IPS DF 6.9 (cell line): ENCODE data around the gene TKT.

ENCODE experiments used
- DNase-seq: peaks from one replicate; pipeline ENCODE4 v3.0.0-alpha.2; 2013; ENCODE audit warnings: low read depth, low spot score
- H3K27ac ChIP-seq: one replicate; pipeline ENCODE4 v1.5.1; 2013; ENCODE audit warnings: low read length, control low read depth
- H3K27me3 ChIP-seq: 2 replicates; pipeline ENCODE4 v1.6.1; 2013; ENCODE audit warnings: mild to moderate bottlenecking, low read length; ENCODE audit not compliant: control insufficient read depth, insufficient read depth
- H3K36me3 ChIP-seq: 2 replicates; pipeline ENCODE4 v1.6.1; 2013; ENCODE audit warnings: low read length; ENCODE audit not compliant: control insufficient read depth, insufficient read depth
- H3K4me1 ChIP-seq: 2 replicates; pipeline ENCODE4 v1.6.1; 2013; ENCODE audit warnings: low read length; ENCODE audit not compliant: control insufficient read depth, insufficient read depth
- H3K4me3 ChIP-seq: 2 replicates; pipeline ENCODE4 v1.5.1; 2013; ENCODE audit warnings: mild to moderate bottlenecking, low read length
- H3K9me3 ChIP-seq: 2 replicates; pipeline ENCODE4 v1.6.1; 2013; ENCODE audit warnings: low read length, inconsistent platforms; ENCODE audit not compliant: control insufficient read depth, insufficient read depth
- WGBS: extraction: QIAGEN DNeasy Blood & Tissue Kit; methylation state at CpG from one replicate; pipeline ENCODE4 v1.1.7; 2013; ENCODE audit warnings: mixed read lengths, missing lambda C conversion rate; ENCODE audit not compliant: insufficient read length, insufficient coverage; 5-methylcytosine and 5-hydroxymethylcytosine counted together

TKT gene

DNA sequence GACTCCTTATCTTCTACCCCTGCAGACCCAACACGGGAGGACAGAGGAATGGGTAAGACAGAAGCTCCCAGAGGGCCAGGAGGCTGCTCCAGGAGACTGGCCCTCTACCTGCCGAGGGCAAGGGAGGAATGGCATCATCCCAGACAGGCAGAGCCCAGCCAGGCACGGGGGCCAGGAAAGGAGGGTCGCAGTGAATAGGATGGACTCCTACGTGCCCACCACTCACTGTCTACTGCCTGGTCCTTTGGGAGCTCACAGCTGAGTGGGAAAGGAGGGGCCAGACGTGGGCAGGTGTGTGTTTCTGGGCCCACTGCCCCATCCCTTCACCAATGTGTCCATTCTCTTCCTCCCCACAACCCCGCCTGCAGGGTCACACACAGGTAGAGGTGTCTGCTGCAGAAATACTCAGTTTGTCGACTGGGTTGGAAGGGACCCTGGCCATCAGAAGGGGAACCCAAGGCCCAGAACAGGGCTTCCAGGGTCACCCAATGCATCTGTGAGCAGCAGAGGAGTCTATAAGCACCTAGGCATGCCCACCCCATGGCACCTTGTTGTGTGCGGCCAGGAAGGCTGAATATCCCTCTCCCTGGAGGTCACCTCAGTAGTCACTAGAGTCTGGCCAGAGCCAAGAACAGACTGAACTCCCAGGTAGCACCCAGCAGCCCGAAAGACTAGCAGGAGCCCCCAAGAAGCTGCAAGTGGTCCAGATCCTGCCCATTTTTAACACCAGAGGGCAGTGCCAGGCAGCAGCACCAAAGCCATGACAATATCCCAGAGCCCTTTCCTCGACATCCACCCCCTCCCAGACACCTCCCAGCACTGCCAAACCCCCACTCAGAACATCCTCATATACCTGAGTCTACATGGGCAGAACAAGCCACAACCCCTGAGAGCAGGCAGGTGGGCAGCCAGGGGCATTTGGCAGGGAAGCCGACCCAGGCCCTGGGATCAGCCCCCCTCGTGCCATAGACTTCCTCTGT lies 24.0 kb downstream of the TKT start:
- Histone ChIP-seq H3K27me3 (no peaks in the 10 kb centered on the region), H3K9me3 (no peaks in the 10 kb centered on the region), H3K36me3 (peaks cover 82% of the 10 kb centered on the region), H3K4me1 (no peaks in the 10 kb centered on the region), H3K4me3 (no peak overlapping the region), H3K27ac (no peak overlapping the region)
- DNase-seq = no peak
- no CpG with 5 or more reads among the region's 13 CpGs for WGBS

DNA sequence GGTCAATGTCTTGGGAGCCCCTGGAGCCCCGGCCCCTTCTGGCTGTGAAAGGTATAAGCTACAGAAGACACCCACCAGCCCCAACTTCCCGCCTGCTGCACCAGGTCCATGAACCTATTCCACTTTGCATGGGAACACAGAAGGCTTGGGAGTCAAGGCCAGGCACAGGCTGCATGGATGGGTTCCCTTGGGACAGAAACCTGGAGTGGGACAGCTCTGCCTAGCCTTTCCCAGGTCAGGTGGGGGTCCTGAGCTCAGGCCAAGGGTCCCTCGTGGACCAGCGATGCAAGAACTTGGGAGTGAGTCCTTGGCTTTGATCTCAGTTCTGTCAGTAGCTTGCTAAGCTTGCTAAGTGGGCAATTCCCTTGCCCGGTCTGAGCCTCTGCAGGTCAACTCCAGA lies 25.0 kb downstream of the TKT start:
- no CpG with 5 or more reads among the region's 5 CpGs for WGBS
- peaks cover 81% of the 10 kb centered on the region for H3K36me3 ChIP-seq
- no peak overlapping the region for H3K27ac ChIP-seq
- no peaks in the 10 kb centered on the region for H3K27me3 ChIP-seq
- H3K9me3 ChIP-seq = no peaks in the 10 kb centered on the region
- DNase-seq = no peak
- H3K4me3 ChIP-seq = no peak overlapping the region
- no peaks in the 10 kb centered on the region for H3K4me1 ChIP-seq

DNA sequence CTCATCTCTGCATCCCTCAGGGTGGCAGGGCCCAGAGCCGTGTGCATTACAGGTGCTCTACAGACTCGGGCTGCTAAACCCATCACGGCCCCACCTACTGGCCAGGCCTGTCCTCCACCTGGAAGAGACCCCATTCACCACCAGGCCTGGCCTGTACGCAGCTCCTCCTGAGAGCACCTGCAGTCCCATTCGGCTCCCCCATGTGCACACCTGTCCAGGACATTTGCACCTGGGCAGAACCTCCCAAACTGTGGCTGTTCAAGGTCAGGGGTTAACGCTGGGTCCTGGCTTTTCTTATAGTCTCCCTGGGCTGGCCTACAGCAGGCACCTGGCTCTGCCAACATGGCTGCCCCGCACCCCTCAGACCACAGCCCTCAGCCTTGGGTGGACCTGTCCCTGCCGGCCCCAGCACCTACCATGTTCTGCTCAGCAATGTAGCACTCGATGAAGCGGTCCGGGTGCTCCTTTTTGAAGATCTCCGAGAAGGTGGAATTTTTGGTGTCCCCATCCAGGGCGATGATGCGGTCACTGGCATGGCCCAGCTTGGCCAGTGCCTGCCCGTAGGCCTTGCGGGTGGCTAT lies 25.7 kb downstream of the TKT start:
- no CpG with 5 or more reads among the region's 16 CpGs for WGBS
- H3K9me3 ChIP-seq = no peaks in the 10 kb centered on the region
- H3K27ac ChIP-seq = no peak overlapping the region
- H3K36me3 ChIP-seq = peaks cover 84% of the 10 kb centered on the region
- H3K4me3 ChIP-seq = no peak overlapping the region
- no peak for DNase-seq
- no peaks in the 10 kb centered on the region for H3K4me1 ChIP-seq
- no peaks in the 10 kb centered on the region for H3K27me3 ChIP-seq

DNA sequence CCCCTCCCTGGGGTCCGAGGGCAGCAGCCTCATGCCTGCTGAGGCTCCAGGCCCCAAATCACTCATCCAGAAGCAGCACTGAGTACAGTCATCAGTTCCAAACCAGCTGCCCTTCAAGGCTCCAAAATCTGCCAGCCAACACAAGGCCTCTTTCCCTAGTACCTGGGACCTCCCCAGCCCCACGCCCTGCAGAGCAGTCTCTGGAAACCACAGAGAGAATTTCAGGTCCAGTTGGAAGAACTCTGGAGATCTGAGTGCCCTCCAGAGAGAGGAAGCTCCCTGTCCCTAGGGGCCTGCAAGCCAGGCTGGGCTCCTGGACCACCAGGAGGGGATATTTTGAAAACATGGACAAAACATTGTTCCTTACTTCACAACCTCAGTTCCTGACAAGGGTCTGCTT lies 26.2 kb downstream of the TKT start:
- no peak overlapping the region for H3K4me3 ChIP-seq
- no CpG with 5 or more reads among the region's 2 CpGs for WGBS
- H3K4me1 ChIP-seq = no peaks in the 10 kb centered on the region
- H3K36me3 ChIP-seq = peaks cover 86% of the 10 kb centered on the region
- no peak for DNase-seq
- H3K27me3 ChIP-seq = no peaks in the 10 kb centered on the region
- no peaks in the 10 kb centered on the region for H3K9me3 ChIP-seq
- no peak overlapping the region for H3K27ac ChIP-seq

DNA sequence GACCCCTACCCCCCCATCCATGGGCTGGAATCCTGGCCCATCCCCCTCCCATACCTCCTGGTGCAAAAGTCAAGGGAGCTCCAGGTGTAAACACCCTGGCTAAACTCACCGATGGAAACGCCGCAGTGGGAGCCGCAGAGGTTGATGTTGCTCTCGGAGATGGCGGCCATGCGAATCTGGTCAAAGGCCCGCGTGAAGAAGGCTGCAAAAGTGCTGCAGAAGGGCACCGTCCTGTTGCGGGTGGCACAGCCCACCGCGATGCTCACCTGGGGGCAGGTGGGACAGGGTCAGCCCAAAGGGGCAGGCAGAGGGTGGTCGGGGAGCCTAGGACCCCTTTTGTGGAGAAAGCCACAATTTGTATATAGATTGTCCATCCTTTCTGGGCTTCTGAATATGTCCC lies 26.7 kb downstream of the TKT start:
- no peak overlapping the region for H3K4me3 ChIP-seq
- H3K36me3 ChIP-seq = peaks cover 87% of the 10 kb centered on the region
- no CpG with 5 or more reads among the region's 14 CpGs for WGBS
- H3K4me1 ChIP-seq = no peaks in the 10 kb centered on the region
- no peaks in the 10 kb centered on the region for H3K9me3 ChIP-seq
- DNase-seq = no peak
- no peaks in the 10 kb centered on the region for H3K27me3 ChIP-seq
- H3K27ac ChIP-seq = no peak overlapping the region

DNA sequence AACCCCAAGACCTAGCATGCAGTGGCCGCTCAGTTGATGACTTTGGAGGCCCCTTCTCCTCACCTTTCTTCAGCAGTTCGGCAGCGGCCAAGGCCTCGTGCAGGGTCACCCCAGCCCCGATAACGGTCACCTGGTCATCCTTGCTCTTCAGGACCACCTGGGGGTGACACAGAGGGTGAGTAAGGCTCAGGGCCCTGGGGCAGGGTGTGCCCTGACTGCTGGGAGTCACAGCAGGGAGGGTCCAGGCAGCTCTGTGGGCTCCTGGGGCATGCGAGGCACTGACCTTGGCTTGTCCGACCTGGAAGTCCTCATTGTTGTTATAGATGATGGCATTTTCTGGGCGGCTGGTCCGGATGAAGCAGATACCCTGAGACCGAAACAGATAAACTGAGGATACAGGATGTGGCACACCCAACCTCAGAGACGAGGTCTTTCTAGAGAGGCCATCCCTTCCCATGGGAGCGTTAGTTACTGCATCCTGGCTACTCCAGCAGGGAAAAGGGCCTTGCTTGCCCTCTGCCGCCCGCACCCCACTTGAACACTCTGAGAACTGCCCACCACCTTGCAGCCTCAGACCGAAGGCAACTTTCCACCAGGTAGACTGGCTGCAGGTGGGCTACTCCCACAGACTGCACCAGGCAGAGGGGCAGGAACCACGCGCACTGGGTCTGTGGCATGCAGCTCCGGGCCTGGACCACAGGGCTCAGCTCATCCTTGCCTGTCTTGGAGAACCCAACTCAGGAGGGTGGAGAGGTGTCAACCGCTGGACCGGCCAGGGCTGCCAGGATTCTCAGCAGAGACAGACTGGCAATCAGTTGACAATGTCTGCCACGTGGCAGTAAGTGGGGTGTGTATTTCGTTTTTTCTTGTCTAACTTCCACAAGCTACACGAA lies 27.6 kb downstream of the TKT start:
- Histone ChIP-seq H3K4me3 (no peak overlapping the region), H3K27ac (no peak overlapping the region), H3K36me3 (peaks cover 91% of the 10 kb centered on the region), H3K4me1 (no peaks in the 10 kb centered on the region), H3K27me3 (no peaks in the 10 kb centered on the region), H3K9me3 (no peaks in the 10 kb centered on the region)
- no peak for DNase-seq
- WGBS = no CpG with 5 or more reads among the region's 24 CpGs

DNA sequence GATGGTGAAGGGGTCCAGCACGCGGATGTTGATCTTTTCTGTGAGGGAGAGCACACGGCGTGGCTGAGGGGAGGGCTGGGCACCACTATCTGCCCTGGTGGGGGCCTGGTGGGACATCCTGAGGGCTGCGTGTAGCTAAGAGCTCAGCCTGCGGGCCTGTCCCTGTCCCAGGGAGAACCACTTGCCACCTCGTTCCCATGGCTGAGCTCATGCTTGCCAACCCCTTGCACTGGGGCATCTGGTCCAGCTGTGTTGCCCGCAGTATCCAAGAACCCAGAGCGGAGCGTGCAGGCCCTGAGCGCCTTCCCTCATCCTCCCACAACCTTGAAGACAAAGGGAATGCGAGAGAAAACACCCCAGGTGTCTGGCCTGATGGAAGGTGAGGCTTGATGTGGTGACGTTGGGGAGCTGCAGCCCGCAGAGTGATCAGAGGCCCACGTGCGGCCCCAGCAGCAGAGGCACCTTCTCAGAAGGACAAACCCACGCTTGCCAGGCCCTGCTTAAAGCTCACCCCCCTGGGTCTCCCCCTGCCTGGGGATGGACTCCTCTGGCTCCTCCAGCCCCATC lies 28.9 kb downstream of the TKT start:
- H3K27ac ChIP-seq = no peak overlapping the region
- no peaks in the 10 kb centered on the region for H3K9me3 ChIP-seq
- H3K4me3 ChIP-seq = no peak overlapping the region
- WGBS = no CpG with 5 or more reads among the region's 17 CpGs
- no peaks in the 10 kb centered on the region for H3K4me1 ChIP-seq
- no peak for DNase-seq
- H3K36me3 ChIP-seq = peaks cover 81% of the 10 kb centered on the region
- H3K27me3 ChIP-seq = no peaks in the 10 kb centered on the region

DNA sequence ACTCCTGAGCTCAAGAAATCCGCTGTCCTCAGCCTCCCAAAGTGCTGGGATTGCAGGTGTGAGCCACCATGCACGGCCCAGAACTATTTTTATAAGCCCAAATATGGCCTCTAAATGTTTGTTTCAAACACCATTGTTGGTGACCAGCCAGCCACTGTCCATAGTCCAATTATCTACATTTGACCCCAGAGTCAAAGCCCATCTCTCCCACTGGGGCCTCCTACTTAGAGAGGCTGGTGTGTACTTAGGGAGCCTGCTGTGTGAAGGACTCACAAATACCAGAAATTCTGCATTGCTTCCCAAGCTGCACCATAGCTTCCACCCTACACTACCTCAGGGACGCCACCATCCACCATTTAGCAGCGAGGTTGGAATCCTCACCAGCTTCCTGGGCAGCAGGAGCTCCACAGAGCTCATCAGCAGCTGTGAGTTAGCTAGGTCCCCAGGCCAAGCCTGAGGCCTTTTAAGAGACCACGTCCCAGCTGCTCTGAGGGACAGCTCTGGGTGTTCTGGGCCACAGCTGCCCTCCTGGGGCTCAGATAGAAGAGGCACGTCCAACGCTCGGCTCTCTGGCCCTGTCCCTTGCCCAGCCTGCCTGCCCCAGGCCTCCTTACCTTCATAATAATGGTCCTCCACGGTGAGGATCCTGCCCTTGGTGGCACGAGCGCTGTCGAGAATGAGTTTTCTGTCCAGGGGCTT lies 29.5 kb downstream of the TKT start:
- no peaks in the 10 kb centered on the region for H3K27me3 ChIP-seq
- no peak overlapping the region for H3K4me3 ChIP-seq
- no peaks in the 10 kb centered on the region for H3K4me1 ChIP-seq
- H3K36me3 ChIP-seq = peaks cover 76% of the 10 kb centered on the region
- no peaks in the 10 kb centered on the region for H3K9me3 ChIP-seq
- DNase-seq = no peak
- WGBS = no CpG with 5 or more reads among the region's 12 CpGs
- no peak overlapping the region for H3K27ac ChIP-seq

DNA sequence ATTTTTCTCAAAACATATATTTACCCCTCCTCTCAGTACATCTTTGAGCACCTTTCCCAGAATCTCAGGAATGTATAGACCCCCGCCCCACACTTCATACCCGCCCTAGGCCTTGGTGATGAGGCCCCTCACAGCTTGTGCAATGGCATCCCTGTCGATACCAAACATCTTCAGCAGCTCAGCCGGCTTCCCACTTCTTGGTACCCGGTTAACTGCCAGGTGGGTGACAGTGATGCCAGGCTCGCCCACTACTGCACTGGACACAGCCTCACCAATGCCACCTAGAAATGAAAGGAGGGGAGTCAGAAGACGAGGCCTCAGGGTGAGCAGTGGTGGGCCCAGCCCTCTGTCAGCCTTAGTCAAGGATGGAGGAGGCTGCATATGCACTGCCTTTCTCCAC lies 30.2 kb downstream of the TKT start:
- Histone ChIP-seq H3K27ac (no peak overlapping the region), H3K36me3 (peaks cover 70% of the 10 kb centered on the region)

More for the DNA sequence above, 30.2 kb downstream of the TKT start:
- no peak overlapping the region for H3K4me3 ChIP-seq
- no peaks in the 10 kb centered on the region for H3K4me1 ChIP-seq
- H3K9me3 ChIP-seq = no peaks in the 10 kb centered on the region
- H3K27me3 ChIP-seq = no peaks in the 10 kb centered on the region
- whole genome bisulfite sequencing = no CpG with 5 or more reads among the region's 7 CpGs
- no peak for DNase-seq
